Stimulated activated CD4-positive, alpha-beta T cell treated with anti-CD3 and anti-CD28 coated beads, Interleukin-2, amount 100 ng/mL, for 24 hours (primary cell): ENCODE measurements around the gene AMFR.
"Not testable (repeated sequence)": the region's sequence is repeated elsewhere in the genome, so short reads cannot be mapped to it uniquely, and the experiment has no call there.

Experiments used
- DNase-seq, 2 donors: peaks; one replicate each; pipeline ENCODE4 v3.0.0-alpha.2; 2020

Gene AMFR

GRCh38 chr16:56423584-56424403, 1.6 kb downstream of the AMFR start:
- DNase-seq: no peak

DNA sequence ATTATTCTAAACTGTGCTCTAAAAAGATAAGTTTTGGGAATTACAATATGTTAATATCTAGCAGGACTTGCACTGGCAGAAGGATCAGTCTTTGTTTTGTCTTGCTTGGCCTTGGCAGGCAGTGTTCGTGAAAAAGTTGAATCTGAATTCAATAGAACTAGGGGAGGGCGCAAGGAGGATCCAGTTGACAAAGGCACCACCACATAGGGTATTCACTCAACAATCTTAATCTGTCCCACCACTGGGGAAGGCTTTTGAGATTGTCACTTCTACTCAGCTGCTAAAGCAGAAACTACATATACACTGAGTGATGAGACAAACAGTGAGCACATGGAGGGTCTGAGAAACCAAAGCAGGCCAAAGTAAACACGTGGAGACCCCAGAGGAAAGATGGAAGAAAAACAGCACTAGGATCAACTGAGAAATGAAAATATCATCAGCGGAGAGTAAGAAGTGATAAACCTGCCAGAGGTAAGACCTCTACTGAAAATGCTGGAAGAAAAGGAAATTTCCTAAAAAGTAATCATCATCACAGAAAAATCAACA, 2.4 kb downstream of the AMFR start:
- no peak for DNase-seq

DNA sequence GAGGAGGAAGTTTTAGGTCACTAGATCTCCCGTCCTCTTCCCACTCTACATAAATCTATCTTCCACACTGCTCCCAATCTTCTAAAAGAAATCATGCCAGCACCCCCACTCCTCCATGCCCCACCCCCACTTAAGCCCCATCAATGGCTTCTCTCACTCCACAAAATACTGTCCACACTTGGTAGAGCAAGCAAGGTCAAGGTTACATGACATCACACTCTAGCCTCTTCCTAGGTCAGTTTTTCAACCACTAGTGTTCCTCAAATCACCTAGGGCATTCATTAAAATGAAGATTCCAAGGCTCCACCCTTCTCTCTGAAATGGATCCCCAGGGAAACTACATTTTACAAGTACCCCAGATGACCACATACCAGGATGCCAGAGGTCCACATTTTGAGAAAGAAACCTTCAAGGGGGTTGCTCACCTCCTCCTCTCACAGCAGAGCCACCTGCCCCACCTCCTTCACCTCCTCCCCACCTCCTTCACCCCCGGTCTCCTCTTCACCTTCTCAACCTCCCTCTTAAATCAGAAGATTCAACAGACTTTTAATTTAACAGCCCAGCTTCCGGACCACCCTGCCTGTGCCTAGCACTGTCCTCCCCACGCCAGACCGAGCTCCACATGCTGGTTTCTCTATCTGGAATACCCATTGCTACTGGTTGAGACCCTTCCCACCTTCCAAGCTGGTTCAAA, 3.2 kb downstream of the AMFR start:
- DNase-seq: no peak

GRCh38 chr16:56421313-56421712, 4.0 kb downstream of the AMFR start:
- no peak for DNase-seq

DNA sequence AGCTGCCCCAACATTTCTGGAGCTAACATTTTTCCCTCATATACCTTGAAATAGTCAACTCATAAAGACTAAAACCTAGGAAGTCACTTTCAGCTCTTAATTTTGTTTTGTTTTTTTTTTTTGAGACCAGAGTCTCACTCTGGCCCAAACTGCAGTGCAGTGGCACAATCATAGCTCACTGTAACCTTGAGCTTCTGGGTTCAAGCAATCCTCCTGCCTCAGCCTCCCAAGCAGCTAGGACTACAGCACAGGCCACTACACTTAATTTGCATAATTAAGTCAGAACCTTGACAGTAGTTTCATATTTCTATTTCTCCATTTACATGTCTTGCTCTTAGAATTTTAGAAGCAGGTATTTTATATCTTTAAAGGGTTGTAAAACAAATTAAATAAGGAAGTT, 4.7 kb downstream of the AMFR start:
- no peak for DNase-seq

DNA sequence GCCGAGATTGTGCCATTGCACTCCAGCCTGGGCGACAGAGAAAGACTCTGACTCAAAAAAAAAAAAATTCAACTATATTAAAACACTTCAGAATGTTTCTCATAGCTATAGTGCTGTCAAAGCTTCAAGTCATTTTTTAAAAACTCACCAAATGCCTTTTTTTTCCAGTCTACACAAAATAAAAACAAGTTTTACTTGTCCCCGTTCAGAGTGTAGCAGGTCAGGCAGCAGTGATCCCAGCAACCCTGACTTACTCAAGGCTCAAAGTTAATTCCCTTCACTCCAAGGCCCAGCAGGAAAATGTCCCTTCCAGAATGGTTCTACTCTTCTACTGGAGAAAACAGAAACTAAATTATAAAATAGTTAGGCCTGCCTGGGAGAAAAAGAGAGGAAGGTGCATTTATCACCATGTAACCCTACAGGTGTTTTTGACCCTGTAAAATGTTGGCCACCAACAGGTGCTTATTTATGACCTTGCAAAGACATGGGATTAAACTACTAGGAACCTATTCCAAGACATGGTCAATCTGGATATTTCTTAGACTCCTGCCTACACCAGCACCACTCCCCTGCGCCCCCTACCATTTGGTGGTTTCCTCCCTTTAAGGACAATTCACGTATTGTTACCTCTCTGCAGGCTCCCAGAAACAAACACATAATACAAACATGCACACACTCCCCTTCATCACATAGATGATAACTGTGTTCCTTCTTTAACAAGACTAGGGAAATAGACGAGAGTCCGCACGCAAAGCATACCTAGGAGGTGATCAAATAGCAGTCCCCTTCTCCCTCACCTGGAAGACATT, 5.4 kb downstream of the AMFR start:
- no peak for DNase-seq

DNA sequence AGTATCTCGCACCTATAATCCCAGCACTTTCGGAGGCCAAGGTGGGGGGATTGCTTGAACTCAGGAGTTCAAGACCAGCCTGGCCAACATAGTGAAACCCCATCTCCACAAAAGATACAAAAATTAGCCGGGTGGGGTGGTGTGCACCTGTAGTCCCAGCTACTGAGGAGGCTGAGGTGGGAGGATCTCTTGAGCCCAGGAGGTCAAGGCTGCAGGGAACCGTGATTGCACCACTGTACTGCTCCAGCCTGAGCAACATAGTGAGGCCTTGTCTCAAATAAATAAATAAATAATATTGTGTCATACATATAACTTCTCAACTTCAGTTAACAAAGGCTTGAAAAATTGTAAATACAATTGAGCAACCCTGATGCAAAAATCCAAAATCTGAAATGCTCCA, 8.2 kb downstream of the AMFR start:
- no peak for DNase-seq

DNA sequence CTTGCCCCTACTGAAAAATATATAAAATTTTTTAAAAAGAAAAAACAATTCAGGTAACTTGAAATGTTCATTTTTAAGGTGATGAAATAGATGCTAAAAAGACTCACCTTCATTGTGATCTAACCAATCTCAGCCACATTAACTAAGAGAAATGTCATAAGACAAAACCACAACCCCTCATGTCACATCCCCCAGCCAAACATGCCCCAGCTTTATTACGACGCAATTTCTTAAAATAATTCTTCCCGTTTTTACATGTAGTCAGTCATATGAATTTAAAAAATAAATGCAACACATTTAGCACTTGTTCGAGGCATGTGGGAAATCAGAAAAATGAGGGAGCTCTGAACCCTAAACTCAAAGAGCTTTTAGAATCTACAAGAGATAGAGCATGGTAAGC, 9.5 kb downstream of the AMFR start:
- no peak for DNase-seq

DNA sequence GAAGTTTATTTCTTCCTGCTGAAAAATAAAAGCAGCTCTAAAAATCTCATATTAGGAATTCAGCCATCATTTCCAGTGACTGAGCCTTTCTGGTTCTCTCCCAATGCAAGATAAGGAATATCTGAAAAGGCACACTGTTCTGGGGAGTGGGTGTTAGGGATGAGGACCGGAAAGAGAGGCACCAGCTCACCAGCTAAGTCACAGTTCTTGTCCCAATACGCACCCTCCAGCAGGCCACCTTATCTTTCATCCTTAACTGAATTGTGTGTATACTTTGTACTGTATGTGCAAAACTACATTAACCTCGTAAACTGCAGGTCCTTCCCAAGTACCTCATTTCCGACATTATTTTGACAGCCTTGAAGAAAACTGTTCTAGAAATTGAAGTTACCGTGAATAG, 11.0 kb downstream of the AMFR start:
- no peak for DNase-seq

DNA sequence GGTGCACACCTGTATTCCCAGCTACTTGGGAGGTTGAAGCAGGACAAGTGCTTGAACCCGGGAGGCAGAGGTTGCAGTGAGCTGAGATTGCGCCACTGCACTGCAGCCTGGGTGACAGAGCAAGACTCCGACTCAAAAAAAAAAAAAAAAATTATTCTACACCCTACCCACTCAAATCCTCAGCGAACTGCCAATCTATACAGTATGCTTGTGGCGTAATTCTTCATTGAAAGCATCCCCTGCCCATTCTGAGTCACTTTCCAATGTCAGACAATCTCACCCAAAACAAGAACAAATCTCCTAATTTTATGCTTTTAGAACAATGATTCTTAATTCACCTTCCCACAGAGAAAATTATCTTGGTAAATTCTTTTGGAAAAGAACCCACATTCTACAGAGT, 12.0 kb downstream of the AMFR start:
- DNase-seq: no peak

DNA sequence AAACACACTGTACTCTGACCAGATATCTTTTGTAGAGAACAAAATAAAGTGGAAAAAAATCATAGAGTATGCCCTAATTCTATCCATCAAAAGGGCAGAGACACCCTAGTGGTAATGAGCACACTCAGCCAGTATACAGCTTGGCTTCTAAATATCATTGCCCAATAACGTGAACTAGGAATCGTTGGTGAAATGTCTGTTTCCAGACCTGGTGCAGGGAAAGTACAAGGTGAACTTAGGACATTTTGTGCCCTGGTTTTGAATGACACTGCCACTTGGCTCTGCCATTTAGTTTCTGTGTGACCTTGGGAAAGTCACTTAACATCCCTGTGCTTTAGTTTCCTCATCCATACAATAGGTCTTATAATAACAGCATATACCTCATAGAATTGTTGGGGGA, 13.7 kb downstream of the AMFR start:
- DNase-seq: no peak

GRCh38 chr16:56411123-56411522, 14.2 kb downstream of the AMFR start:
- no peak for DNase-seq

GRCh38 chr16:56409195-56409594, 16.1 kb downstream of the AMFR start:
- DNase-seq: no peak

- no peak for DNase-seq
Measured at GRCh38 chr16:56408379-56409098, 16.8 kb downstream of the AMFR start.

DNA sequence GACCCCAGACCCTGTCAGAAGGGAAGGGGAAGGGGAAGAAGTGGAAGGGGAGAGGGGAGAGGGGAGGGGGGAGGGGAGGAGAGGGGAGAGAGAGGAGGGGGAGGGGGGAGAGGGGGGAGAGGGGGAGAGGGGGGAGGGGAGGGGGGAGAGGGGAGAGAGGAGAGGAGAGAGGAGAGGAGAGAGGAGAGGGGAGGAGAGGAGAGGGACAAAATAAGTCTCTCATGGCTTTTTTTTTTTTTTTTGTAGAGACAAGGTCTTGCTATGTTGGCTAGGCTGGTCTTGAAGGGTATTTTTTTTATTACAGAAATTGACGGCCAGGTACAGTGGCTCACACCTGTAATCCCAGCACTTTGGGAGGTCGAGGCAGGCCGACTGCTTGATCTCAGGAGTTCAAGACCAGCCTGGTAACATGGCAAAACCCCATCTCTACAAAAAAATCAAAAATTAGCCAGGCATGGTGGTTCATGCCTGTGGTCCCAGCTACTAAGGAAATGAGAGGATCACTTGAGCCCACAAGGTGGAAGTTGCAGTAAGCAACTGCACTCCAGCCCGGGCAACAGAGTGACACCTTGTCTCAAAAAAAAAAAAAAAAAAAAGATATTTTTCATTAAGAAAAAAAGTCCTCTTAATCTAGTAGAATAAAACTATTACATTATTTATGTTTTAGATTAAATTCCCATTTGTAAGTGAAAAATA, 19.2 kb downstream of the AMFR start:
- no peak for DNase-seq

DNA sequence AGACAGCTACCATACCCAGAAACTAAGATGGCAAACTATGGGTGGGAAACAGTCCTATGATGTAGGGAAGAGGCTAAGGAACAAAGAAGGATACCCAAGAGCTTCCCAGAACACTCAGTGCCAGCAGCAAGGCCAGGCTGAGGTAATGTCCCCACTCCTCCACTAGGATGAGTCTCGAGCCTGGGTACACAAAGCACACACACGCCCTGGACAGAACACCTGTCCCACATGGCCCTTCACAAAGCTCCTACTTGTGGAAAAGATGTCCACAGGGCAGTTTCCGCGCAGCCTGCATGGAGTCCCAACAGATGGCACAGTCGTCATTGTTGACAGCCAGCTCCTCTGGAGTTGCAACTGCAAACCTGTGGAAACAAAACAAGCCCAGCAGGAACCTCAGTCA, 23.9 kb downstream of the AMFR start:
- no peak for DNase-seq

- DNase-seq: no peak
Measured at GRCh38 chr16:56400458-56400857, 24.9 kb downstream of the AMFR start.

DNA sequence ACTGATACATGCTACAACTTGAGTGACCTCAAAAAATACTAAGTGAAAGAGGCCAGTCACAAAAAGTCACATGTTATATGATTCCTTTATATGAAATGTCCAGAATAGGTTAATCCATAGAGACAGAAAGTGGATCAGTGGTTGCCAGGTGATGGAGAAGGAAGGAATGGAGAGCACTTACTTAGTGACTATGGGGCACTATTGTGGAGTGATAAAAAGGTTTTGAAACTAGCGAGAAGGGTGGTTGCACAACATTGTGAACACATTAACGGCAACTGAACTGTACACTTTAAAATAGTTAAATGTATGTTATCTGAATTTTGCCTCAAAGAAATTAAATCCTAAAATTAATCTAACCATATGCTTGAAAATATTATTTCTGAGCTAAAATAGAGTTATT, 25.9 kb downstream of the AMFR start:
- DNase-seq: no peak

- DNase-seq: no peak
Measured at GRCh38 chr16:56399047-56399446, 26.3 kb downstream of the AMFR start.

- DNase-seq: not testable (repeated sequence)
Measured at GRCh38 chr16:56396724-56397123, 28.6 kb downstream of the AMFR start.

DNA sequence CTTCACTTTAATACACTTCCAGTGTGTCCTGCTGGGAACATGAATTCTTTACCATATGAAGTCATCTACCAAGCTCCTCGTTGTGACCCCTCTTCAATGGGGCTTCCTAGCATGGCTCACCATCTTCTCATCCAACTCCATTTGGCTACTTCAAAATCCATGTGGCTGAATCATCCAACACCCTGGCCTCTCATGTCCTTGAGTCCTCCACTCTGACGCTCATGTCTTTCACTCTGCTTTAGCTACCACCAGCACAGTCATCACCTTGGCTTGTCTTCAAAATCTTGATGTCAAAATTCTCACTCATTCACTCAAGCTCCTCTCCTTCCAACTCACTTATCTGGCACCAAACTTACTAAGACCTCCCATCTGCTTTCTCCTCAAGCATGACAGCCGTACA, 35.8 kb downstream of the AMFR start:
- no peak for DNase-seq

- DNase-seq: no peak
Measured at GRCh38 chr16:56388209-56388608, 37.1 kb downstream of the AMFR start.
